GM23338 (cell line): ENCODE measurements around the gene RET.

Experiments
- CREB1 ChIP-seq: fragments of 250-450 bp; sonication (Bioruptor Pico); IDR thresholded peaks from 2 replicates; pipeline ENCODE4 v1.5.0; 2020; ENCODE audit warnings: low read depth, mild to moderate bottlenecking, moderate library complexity
- CTCF ChIP-seq, 2 experiments: fragments of 200-600 bp in 1 of 2; sonication (generic) in 1 of 2; conservative IDR thresholded peaks; 2 replicates each; pipeline versions ENCODE4 v1.5.1 to v1.6.1; 2016 to 2017; ENCODE audit warnings: antibody characterized with exemption in 2 of 2, low read depth in 2 of 2, mild to moderate bottlenecking in 2 of 2, moderate library complexity in 1 of 2
- EZH2 ChIP-seq: fragments of 200-600 bp; sonication (generic); IDR thresholded peaks from one replicate; pipeline ENCODE4 v1.8.0; 2017; ENCODE audit warnings: antibody characterized with exemption, mild to moderate bottlenecking, low read depth; ENCODE audit not compliant: unreplicated experiment
- EZH2phosphoT487 ChIP-seq: fragments of 200-600 bp; sonication (generic); IDR thresholded peaks from one replicate; pipeline ENCODE4 v1.8.1; 2018; ENCODE audit warnings: antibody characterized with exemption; ENCODE audit not compliant: unreplicated experiment
- POLR2AphosphoS5 ChIP-seq: IDR thresholded peaks from 2 replicates; pipeline ENCODE4 v1.6.1; 2016; ENCODE audit warnings: antibody characterized with exemption, low read depth
- REST ChIP-seq: IDR thresholded peaks from one replicate; pipeline ENCODE4 v1.6.1; 2018; ENCODE audit warnings: antibody characterized with exemption; ENCODE audit not compliant: unreplicated experiment
- STAT1 ChIP-seq: IDR thresholded peaks from one replicate; pipeline ENCODE4 v1.6.1; 2016; ENCODE audit warnings: antibody characterized with exemption; ENCODE audit not compliant: unreplicated experiment

- no peak for TF ChIP-seq CTCF (conservative IDR thresholded peaks at IDR 0.05; ENCODE audit: low read depth in 2 of 2)
- no peak for TF ChIP-seq CREB1
- no peak for TF ChIP-seq POLR2AphosphoS5
- TF ChIP-seq EZH2 = no peak
- no peak for TF ChIP-seq STAT1
- TF ChIP-seq REST = no peak
- no peak for TF ChIP-seq EZH2phosphoT487
These were observed 51.5 kb downstream of the RET start for GRCh38 chr10:43128331-43128730.
